Gastrocnemius medialis (tissue), 4 donors: ENCODE results near the gene KIT. TPM values are rescaled to one million over a fixed set of nuclear protein-coding genes. Genes with fewer than 3 reads are reported as not detected.

Experiments used
- ATAC-seq, 2 donors: fragments of 150-250 bp; one replicate each; pipeline ENCODE4 v1.9.1; 2016
- DNase-seq, 2 donors: peaks; one replicate each; pipeline ENCODE4 v3.0.0-alpha.2; 2019
- H3K27ac ChIP-seq, 4 donors: fragments of 200-600 bp; sonication (generic); 1 replicate in 1 of 4; 2 replicates in 3 of 4; pipeline ENCODE4 v1.5.1; 2016 to 2018; ENCODE audit warnings: mild to moderate bottlenecking in 2 of 4, moderate library complexity in 1 of 4
- H3K27me3 ChIP-seq, 3 donors: fragments of 200-600 bp; sonication (generic) in 2 of 3; 1 replicate in 1 of 3; 2 replicates in 2 of 3; pipeline versions ENCODE4 v1.5.1 to v1.6.0; 2016 to 2019; ENCODE audit warnings: mild to moderate bottlenecking in 1 of 3, moderate library complexity in 1 of 3
- H3K36me3 ChIP-seq, 2 donors: fragments of 200-600 bp; sonication (generic) in 1 of 2; one replicate each; pipeline ENCODE4 v1.5.1; 2017 to 2018
- H3K4me1 ChIP-seq, 2 donors: fragments of 200-600 bp; sonication (generic) in 1 of 2; one replicate each; pipeline ENCODE4 v1.5.1; 2016 to 2017; ENCODE audit warnings: mild to moderate bottlenecking in 2 of 2
- H3K4me3 ChIP-seq, 4 donors: fragments of 200-600 bp; sonication (generic) in 3 of 4; 1 replicate in 1 of 4; 2 replicates in 3 of 4; pipeline ENCODE4 v1.5.1; 2016 to 2019; ENCODE audit warnings: mild to moderate bottlenecking in 2 of 4
- H3K9me3 ChIP-seq, 3 donors: fragments of 200-600 bp; sonication (generic) in 2 of 3; 1 replicate in 1 of 3; 2 replicates in 2 of 3; pipeline ENCODE4 v1.5.1; 2016 to 2019
- CTCF ChIP-seq, 5 experiments: fragments of 450-650 bp in 3 of 5; fragments of 200-600 bp in 2 of 5; sonication (generic) in 2 of 5; IDR thresholded peaks in 4 of 5; conservative IDR thresholded peaks in 1 of 5; 1 replicate in 4 of 5; 2 replicates in 1 of 5; pipeline ENCODE4 v1.5.1; 2016 to 2019; ENCODE audit warnings: antibody characterized with exemption in 5 of 5, mild to moderate bottlenecking in 3 of 5, moderate library complexity in 3 of 5
- POLR2A ChIP-seq, 2 donors: fragments of 450-650 bp; IDR thresholded peaks; one replicate each; pipeline ENCODE4 v1.6.1; 2017; ENCODE audit warnings: antibody characterized with exemption in 2 of 2, mild to moderate bottlenecking in 2 of 2, moderate library complexity in 2 of 2
- in situ Hi-C, 4 donors: fragments of 200-750 bp; cut with MboI; loops; one replicate each; pipeline versions ENCODE4 v1.15.0 to v1.8.0; 2017; ENCODE audit warnings: low sequenced_read_pairs in 4 of 4
- intact Hi-C: fragments of 100-400 bp; cut with DNase I; formaldehyde crosslinking; loops from one replicate; pipeline ENCODE4 v1.15.1; 2023; ENCODE audit warnings: low total_unique reads
- total RNA-seq, 4 donors: library from RNA; depleted of rRNA; stranded (reverse); fragments of >200 nt; gene quantifications; one replicate each; pipeline versions ENCODE4 v1.1.0 to v1.2.3, GENCODE V29; 2016

The KIT gene
- total RNA-seq, 4 donors from 2014 or later = 0.62 to 2.9 (median 1.9) TPM

GRCh38 chr4:54746218-54746617, 88.5 kb downstream of the KIT start:
- H3K27me3 ChIP-seq = no peaks in the 10 kb centered on the region
- intact Hi-C loops = no loop called here
- no peaks in the 10 kb centered on the region for H3K9me3 ChIP-seq

DNA sequence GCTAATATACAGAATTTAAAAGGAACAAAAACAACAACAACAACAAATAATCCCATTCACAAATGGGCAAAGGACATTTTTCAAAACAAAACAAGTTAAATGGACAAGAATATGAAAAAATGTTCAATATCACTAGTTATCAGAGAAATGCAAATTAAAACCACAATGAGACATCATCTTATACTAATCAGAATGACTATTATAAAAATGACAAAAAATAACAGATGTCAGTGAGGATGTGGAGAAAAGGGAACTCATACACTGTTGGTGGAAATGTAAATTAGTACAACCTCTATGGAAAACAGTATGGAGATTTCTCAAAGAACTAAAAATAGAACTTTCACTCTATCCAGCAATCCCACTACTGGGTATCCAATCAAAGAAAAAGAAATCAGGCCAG, 92.6 kb downstream of the KIT start:
- ATAC-seq = no peak
- no peaks in the 10 kb centered on the region for H3K4me1 ChIP-seq
- no peak overlapping the region for H3K27ac ChIP-seq
- H3K9me3 ChIP-seq = no peaks in the 10 kb centered on the region
- DNase-seq = no peak
- no peak for TF ChIP-seq CTCF (IDR thresholded peaks at IDR 0.05 in 4 of 5, conservative IDR thresholded peaks at IDR 0.05 in 1 of 5)
- TF ChIP-seq POLR2A (IDR thresholded peaks at IDR 0.05) = no peak
- H3K4me3 ChIP-seq = no peak overlapping the region
- H3K36me3 ChIP-seq = no peaks in the 10 kb centered on the region
- intact Hi-C loops (no loop called here), in situ Hi-C loops (no loop called here)
- H3K27me3 ChIP-seq = no peaks in the 10 kb centered on the region

More at GRCh38 chr4:54746218-54746617, 88.5 kb downstream of the KIT start:
- no peak overlapping the region for H3K27ac ChIP-seq
- in situ Hi-C loops = no loop called here
- H3K36me3 ChIP-seq = no peaks in the 10 kb centered on the region
- H3K4me1 ChIP-seq = no peaks in the 10 kb centered on the region
- no peak overlapping the region for H3K4me3 ChIP-seq
- no peak for TF ChIP-seq CTCF (IDR thresholded peaks at IDR 0.05 in 4 of 5, conservative IDR thresholded peaks at IDR 0.05 in 1 of 5)
- no peak for TF ChIP-seq POLR2A (IDR thresholded peaks at IDR 0.05)
- no peak for ATAC-seq
- DNase-seq = no peak

- Histone ChIP-seq H3K27ac (no peak overlapping the region), H3K4me1 (no peaks in the 10 kb centered on the region), H3K4me3 (no peak overlapping the region), H3K9me3 (no peaks in the 10 kb centered on the region), H3K36me3 (no peaks in the 10 kb centered on the region), H3K27me3 (no peaks in the 10 kb centered on the region)
- intact Hi-C loops = no loop called here
- in situ Hi-C loops = no loop called here
- TF ChIP-seq POLR2A (IDR thresholded peaks at IDR 0.05) (no peak), CTCF (IDR thresholded peaks at IDR 0.05 in 4 of 5, conservative IDR thresholded peaks at IDR 0.05 in 1 of 5) (no peak)
- no peak for DNase-seq
- ATAC-seq = no peak
Observed at GRCh38 chr4:54754394-54754793, 96.6 kb downstream of the KIT start.

DNA sequence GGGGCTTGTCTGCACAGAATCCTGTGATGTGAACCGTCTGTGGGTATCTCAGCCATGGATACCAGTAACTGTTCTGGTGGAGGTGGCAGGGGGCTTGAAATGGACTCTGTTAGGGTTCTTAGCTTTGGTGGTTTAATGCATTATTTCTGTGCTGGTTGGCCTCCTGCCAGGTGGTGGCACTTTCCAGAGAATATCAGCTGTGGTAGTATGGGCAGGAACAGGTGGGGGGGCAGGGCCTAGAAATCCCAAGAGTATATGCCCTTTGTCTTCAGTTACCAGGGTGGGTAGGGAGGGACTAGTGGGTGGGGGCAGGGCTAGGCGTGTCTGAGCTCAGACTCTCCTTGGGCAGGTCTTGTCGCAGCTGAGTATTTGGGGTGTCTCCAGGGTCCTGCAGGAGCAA, 106.7 kb downstream of the KIT start:
- TF ChIP-seq POLR2A (IDR thresholded peaks at IDR 0.05) (no peak), CTCF (IDR thresholded peaks at IDR 0.05 in 4 of 5, conservative IDR thresholded peaks at IDR 0.05 in 1 of 5) (no peak)
- Histone ChIP-seq H3K27me3 (no peaks in the 10 kb centered on the region), H3K4me1 (no peaks in the 10 kb centered on the region), H3K4me3 (no peak overlapping the region), H3K27ac (no peak overlapping the region), H3K9me3 (no peaks in the 10 kb centered on the region), H3K36me3 (no peaks in the 10 kb centered on the region)
- in situ Hi-C loops = no loop called here
- ATAC-seq (no peak), DNase-seq (no peak)
- intact Hi-C loops = no loop called here

GRCh38 chr4:54767376-54767775, 109.6 kb downstream of the KIT start:
- intact Hi-C loops = no loop called here
- TF ChIP-seq POLR2A (IDR thresholded peaks at IDR 0.05) = no peak
- no peak for TF ChIP-seq CTCF (IDR thresholded peaks at IDR 0.05 in 4 of 5, conservative IDR thresholded peaks at IDR 0.05 in 1 of 5)
- no peak for ATAC-seq

More at GRCh38 chr4:54767376-54767775, 109.6 kb downstream of the KIT start:
- Histone ChIP-seq H3K4me3 (no peak overlapping the region), H3K27me3 (no peaks in the 10 kb centered on the region), H3K36me3 (no peaks in the 10 kb centered on the region), H3K4me1 (no peaks in the 10 kb centered on the region), H3K9me3 (no peaks in the 10 kb centered on the region), H3K27ac (no peak overlapping the region)
- no peak for DNase-seq
- in situ Hi-C loops = no loop called here
